UCSD-AML1 (cell line): Measurements from ENCODE around the gene PXN.

Experiments
- DNase-seq: peaks from one replicate; lab custom pipeline; 2025; ENCODE audit not compliant: unreplicated experiment; lab: John Stamatoyannopoulos, UW

PXN gene

GRCh38 chr12:120180975-120181374 lies 84.6 kb downstream of the PXN start:
- DNase-seq = no peak

GRCh38 chr12:120175537-120175936 lies 90.0 kb downstream of the PXN start:
- no peak for DNase-seq

GRCh38 chr12:120175062-120175461 lies 90.5 kb downstream of the PXN start:
- DNase-seq = no peak

GRCh38 chr12:120172053-120172452 lies 93.5 kb downstream of the PXN start:
- DNase-seq = no peak

GRCh38 chr12:120170631-120171030 lies 94.9 kb downstream of the PXN start:
- no peak for DNase-seq

GRCh38 chr12:120169946-120170345 lies 95.6 kb downstream of the PXN start:
- DNase-seq = no peak

- no peak for DNase-seq
Observed at GRCh38 chr12:120168337-120168736, 97.2 kb downstream of the PXN start.

- no peak for DNase-seq
Observed at GRCh38 chr12:120167529-120168095, 97.9 kb downstream of the PXN start.

- DNase-seq = no peak
Observed at GRCh38 chr12:120164293-120164692, 101.2 kb downstream of the PXN start.

- DNase-seq = no peak
Observed at GRCh38 chr12:120162763-120163162, 102.8 kb downstream of the PXN start.

- no peak for DNase-seq
Observed at GRCh38 chr12:120161852-120162251, 103.7 kb downstream of the PXN start.
